Spinal cord (tissue), 10 donors: ENCODE data around the gene DRD4. TPM values are rescaled to one million over a fixed set of nuclear protein-coding genes. Genes with fewer than 3 reads are reported as not detected.

Experiments
- DNase-seq, 6 donors: peaks; one replicate each; pipeline versions ENCODE4 v3.0.0 to v3.0.0-alpha.2; 2013 to 2015; ENCODE audit warnings: low spot score in 6 of 6, low read depth in 4 of 6
- H3K27ac ChIP-seq: one replicate; pipeline ENCODE4 v1.5.1; 2013; ENCODE audit warnings: low read depth, low read length, control low read depth
- H3K27me3 ChIP-seq: one replicate; pipeline ENCODE4 v1.6.1; 2013; ENCODE audit warnings: low read length; ENCODE audit not compliant: control insufficient read depth, insufficient read depth
- H3K36me3 ChIP-seq: one replicate; pipeline ENCODE4 v1.6.1; 2013; ENCODE audit warnings: low read length; ENCODE audit not compliant: control insufficient read depth, insufficient read depth
- H3K4me1 ChIP-seq: one replicate; pipeline ENCODE4 v1.6.1; 2013; ENCODE audit warnings: low read length; ENCODE audit not compliant: control insufficient read depth, insufficient read depth
- H3K4me3 ChIP-seq: one replicate; pipeline ENCODE4 v1.5.1; 2013; ENCODE audit warnings: low read depth, low read length, control low read depth
- H3K9me3 ChIP-seq: one replicate; pipeline ENCODE4 v1.6.1; 2013; ENCODE audit warnings: low read length; ENCODE audit not compliant: control insufficient read depth, insufficient read depth
- WGBS: methylation state at CpG from one replicate; pipeline ENCODE4 v1.1.5; 2013; ENCODE audit warnings: missing lambda C conversion rate; ENCODE audit not compliant: insufficient coverage; 5-methylcytosine and 5-hydroxymethylcytosine counted together
- polyA plus RNA-seq, 2 donors: library from polyadenylated mRNA; unstranded; fragments of 120-200 nt; gene quantifications; one replicate each; pipeline ENCODE4 v1.2.1, GENCODE V29; 2013; ENCODE audit not compliant: insufficient read length in 2 of 2
- total RNA-seq, 2 donors: library from RNA; depleted of rRNA in 1 of 2; stranded (reverse); fragments of 120-200 nt in 1 of 2; fragments of >200 nt in 1 of 2; gene quantifications; one replicate each; pipeline versions ENCODE4 v1.2.3 to v1.2.4, GENCODE V29; 2013 to 2014
- donor health status: healthy.

The DRD4 gene
- total and polyA plus RNA-seq, 4 donors: 0.72 to 5.6 (median 5.4) TPM; not detected in 1

DNA sequence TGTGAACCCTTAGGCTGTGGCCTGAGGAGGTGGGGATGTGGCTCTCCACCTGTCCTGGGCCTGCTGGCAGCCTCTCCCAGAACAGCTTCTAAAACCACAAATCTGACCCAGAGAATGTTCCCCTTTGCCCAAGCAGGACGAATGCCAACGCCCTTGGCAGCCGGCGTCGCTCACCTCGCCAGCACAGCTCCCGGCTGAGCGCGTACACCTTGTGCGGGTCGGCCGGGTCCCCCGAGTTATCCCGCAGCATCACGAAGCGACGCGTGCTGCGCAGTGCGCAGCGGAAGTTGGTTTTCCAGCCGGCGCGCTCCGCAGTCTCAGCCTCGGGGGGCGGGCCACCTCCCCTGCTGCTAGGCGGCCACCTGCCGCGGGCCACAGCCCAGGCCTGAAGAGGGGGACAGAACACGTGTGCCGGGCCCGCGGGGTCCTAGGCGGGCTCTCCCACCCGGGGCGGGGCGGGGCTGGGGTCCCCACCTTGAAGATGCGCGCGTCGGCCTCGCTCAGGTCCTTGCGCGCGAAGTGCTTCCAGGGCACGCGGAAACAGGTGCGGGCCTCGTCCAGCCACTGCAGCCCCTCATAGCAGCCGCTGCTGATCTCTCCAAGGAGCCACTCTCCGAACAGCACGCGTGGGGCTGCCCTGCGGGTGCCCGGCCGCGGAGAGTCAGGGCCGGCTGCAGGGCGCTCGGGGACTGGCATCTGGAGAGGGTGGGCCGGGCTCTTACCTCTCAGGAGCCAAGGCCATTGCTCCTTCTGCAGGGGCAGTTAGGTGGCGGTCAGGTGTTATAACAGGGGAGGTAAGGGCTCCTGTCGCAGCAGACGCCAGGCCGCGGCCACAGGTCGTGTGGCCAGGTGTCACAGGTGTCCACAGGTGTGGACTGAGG lies 22.2 kb upstream of the DRD4 start:
- DNase-seq: no peak
- Histone ChIP-seq H3K4me1 (peaks cover 33% of the 10 kb centered on the region), H3K27me3 (no peaks in the 10 kb centered on the region), H3K27ac (peak overlapping the region; percentile 85), H3K4me3 (peak overlapping the region; percentile 80), H3K9me3 (no peaks in the 10 kb centered on the region), H3K36me3 (peaks cover 94% of the 10 kb centered on the region)
- 64% methylated on average over 68 of the region's 68 CpGs for WGBS

GRCh38 chr11:615504-616319 lies 21.4 kb upstream of the DRD4 start, which contains the start of gene IRF7:
Gene IRF7 (minus strand): TSS chr11:615950. CDS start chr11:615364, 586 bp downstream.
- 7% methylated on average over 58 of the region's 66 CpGs for WGBS
- H3K27ac ChIP-seq: peak within 1 kb of the TSS; percentile 85
- H3K27me3 ChIP-seq: no peaks in the 10 kb centered on the region
- H3K4me3 ChIP-seq: peak within 1 kb of the TSS; percentile 80
- H3K9me3 ChIP-seq: no peaks in the 10 kb centered on the region
- H3K4me1 ChIP-seq: peaks cover 33% of the 10 kb centered on the region
- peaks cover 94% of the 10 kb centered on the region for H3K36me3 ChIP-seq
- DNase-seq: peak; percentile 49 to 95 (median 74)

GRCh38 chr11:616320-617198 lies 20.5 kb upstream of the DRD4 start:
- H3K4me3 ChIP-seq: peak overlapping the region; percentile 80
- WGBS: 94% methylated on average over 32 of the region's 39 CpGs

DNA sequence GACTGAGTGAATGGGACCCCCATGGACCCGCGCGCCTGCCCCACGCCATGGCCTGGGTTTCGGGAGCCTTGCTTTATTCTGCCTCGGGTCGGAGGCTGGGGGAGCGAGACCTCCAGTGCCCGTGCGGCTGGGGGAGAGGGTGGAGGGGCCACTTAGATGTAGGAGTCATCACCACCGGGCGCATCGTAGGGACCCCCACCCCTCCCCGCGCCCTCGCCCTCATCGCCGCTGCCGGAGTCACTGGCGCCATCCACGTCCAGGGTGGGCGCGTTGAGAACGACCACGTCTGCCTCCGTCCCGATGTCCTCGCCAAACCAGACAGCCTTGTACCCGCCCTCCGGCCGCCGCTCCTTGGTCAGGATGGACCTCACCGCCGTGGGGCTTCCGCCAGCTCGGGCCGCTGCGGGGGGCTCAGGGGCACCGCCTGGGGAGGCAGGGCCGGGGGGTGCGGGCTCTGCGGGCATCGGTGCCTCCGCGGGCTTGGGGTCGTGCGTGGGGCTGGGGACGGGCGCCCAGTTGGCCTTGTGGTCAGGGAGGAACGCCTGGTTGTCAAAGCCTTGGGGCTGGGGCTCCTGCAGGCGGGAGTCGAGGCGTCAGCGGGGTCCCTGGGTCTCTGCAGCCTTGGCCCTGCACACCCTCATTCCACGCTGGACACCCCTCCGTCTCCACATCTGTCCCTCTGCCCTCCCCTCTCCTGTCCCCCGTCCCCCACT lies 19.7 kb upstream of the DRD4 start:
- no peaks in the 10 kb centered on the region for H3K9me3 ChIP-seq
- H3K27ac ChIP-seq: no peak overlapping the region
- no peaks in the 10 kb centered on the region for H3K27me3 ChIP-seq
- H3K36me3 ChIP-seq: peaks cover 91% of the 10 kb centered on the region
- WGBS: 93% methylated on average over 56 of the region's 57 CpGs
- no peak for DNase-seq
- H3K4me1 ChIP-seq: peaks cover 36% of the 10 kb centered on the region
- H3K4me3 ChIP-seq: no peak overlapping the region

More at GRCh38 chr11:616320-617198, 20.5 kb upstream of the DRD4 start:
- peaks cover 36% of the 10 kb centered on the region for H3K4me1 ChIP-seq
- no peak for DNase-seq
- peaks cover 93% of the 10 kb centered on the region for H3K36me3 ChIP-seq
- H3K27ac ChIP-seq: no peak overlapping the region
- no peaks in the 10 kb centered on the region for H3K9me3 ChIP-seq
- H3K27me3 ChIP-seq: no peaks in the 10 kb centered on the region

- Histone ChIP-seq H3K27me3 (no peaks in the 10 kb centered on the region), H3K9me3 (no peaks in the 10 kb centered on the region), H3K27ac (no peak overlapping the region), H3K4me3 (no peak overlapping the region), H3K36me3 (peaks cover 88% of the 10 kb centered on the region), H3K4me1 (peaks cover 36% of the 10 kb centered on the region)
- DNase-seq: no peak
- 95% methylated on average over 24 of the region's 25 CpGs for WGBS
These were observed 19.0 kb upstream of the DRD4 start for GRCh38 chr11:617912-618682.

DNA sequence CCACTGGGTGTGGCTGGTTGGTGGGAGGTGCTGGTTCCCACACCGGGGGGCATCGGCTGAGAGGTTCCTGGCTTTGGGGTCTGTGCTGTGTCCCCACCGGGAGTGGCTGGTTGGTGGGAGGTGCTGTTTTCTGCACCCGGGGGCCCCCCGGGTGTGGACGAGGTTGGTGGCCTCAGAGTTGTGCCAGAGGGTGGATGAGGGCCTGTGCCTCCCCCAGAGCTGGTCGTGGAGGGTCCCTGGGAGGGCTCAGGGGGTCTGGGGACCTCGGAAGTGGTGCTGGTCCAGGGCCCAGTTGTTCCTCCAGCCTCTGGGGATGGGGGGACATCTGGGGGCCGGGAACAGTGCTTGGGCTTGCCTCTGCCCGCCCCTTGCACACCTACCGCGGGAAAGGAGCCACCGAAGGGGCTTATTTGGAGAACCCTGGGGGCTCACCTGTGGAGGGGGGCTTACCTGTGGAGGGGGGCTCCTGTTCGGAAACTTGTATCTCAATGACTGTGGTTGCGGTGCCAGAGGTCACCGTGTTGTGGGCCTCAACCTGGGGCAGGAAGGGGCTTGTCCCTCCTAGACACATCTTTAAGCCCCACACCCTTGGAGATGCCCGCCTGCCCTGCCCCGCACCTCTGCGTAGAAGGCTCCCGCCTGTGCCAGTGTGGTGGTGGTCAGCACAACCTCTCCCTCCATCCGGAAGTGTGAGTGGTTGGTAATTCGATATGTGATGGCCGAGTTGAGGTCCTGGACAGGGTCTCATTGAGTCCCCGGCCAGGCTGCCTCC lies 18.0 kb upstream of the DRD4 start:
- 93% methylated on average over 14 of the region's 24 CpGs for WGBS
- Histone ChIP-seq H3K27me3 (peaks cover 3% of the 10 kb centered on the region), H3K9me3 (no peaks in the 10 kb centered on the region), H3K4me3 (no peak overlapping the region), H3K27ac (no peak overlapping the region), H3K36me3 (peaks cover 87% of the 10 kb centered on the region), H3K4me1 (peaks cover 31% of the 10 kb centered on the region)
- no peak for DNase-seq

DNA sequence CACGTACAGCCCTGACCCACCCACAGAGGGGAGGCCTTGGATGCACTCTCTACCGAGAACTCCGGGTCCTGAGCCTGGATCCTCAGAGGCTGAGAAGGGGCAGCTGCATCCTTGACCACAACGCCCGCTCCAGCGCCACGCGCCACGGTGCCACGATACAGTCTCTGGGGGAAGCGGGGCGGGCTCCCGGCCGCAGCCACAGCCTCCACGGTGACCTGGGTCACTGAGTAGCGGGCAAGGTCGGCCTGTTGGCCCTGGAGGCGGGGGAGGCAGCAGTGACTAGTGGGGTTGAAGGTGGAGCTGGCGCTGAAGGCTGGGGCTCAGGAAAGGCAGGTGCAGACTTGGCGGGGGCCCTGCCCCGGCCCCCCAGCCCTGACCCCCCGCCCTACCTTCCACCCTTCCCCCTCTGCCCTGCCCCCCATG lies 17.4 kb upstream of the DRD4 start:
- Histone ChIP-seq H3K27ac (no peak overlapping the region), H3K27me3 (peaks cover 9% of the 10 kb centered on the region), H3K9me3 (no peaks in the 10 kb centered on the region), H3K4me1 (peaks cover 25% of the 10 kb centered on the region), H3K36me3 (peaks cover 87% of the 10 kb centered on the region), H3K4me3 (no peak overlapping the region)
- no peak for DNase-seq
- WGBS: 93% methylated on average over 18 of the region's 22 CpGs

DNA sequence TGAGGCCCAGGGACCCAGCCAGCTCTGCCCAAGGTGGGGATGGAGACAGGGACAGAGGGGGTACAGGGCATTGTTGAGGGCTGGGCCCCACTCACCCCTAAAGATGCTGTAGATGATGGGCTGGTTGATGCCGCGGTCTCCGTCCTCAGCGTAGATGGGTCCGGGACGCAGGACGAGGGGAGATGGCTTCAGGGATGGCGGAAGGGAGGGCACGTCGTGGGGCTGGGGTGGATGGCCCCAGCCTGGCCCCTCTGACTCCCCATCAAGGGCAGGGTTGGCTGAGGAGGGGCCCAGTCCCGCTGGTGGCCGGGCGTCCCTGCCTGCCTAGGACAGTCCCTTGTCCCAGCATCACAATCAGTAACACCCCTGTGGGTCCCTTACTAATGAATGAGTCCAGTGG lies 16.9 kb upstream of the DRD4 start:
- H3K4me3 ChIP-seq: no peak overlapping the region
- H3K36me3 ChIP-seq: peaks cover 87% of the 10 kb centered on the region
- 96% methylated on average over 10 of the region's 13 CpGs for WGBS

More for the DNA sequence above, 16.9 kb upstream of the DRD4 start:
- Histone ChIP-seq H3K9me3 (no peaks in the 10 kb centered on the region), H3K27ac (no peak overlapping the region), H3K27me3 (peaks cover 14% of the 10 kb centered on the region), H3K4me1 (peaks cover 20% of the 10 kb centered on the region)
- DNase-seq: no peak
